Endothelial cell of umbilical vein (primary cell): Measurements from ENCODE around the gene SCN5A. TPM values are rescaled to one million over a fixed set of nuclear protein-coding genes. Genes with fewer than 3 reads are reported as not detected.

Experiments
- BruUV-seq: library from RNA; stranded (reverse); fragments of 400-500 nt; replicated peaks from 2 replicates; lab custom pipeline; 2021; lab: Mats Ljungman, UMichigan
- CTCF ChIA-PET: fragments of 300-600, 350-600 bp; sonication (Branson Sonifier 250); formaldehyde crosslinking; loops from one replicate; lab custom pipeline; 2021; ENCODE audit warnings: antibody characterized with exemption, inconsistent platforms; lab: Charles Lee
- POLR2A ChIA-PET: fragments of 300-600, 350-600 bp; sonication (Branson Sonifier 250); formaldehyde crosslinking; loops from one replicate; lab custom pipeline; 2021; ENCODE audit warnings: antibody characterized with exemption, inconsistent platforms; lab: Charles Lee
- DNase-seq: peaks from one replicate; pipeline ENCODE4 v3.0.0-alpha.2; 2011; ENCODE audit warnings: low read depth, low spot score
- FAIRE-seq: peaks from 2 replicates; lab custom pipeline; 2011; peaks lifted over from hg19 to GRCh38; lab: Jason Lieb, UNC
- H2AFZ ChIP-seq: 2 replicates; pipeline ENCODE4 v1.6.0; 2012; ENCODE audit warnings: low read depth, low read length, control low read depth, inconsistent platforms
- H3K27ac ChIP-seq: 2 replicates; pipeline ENCODE4 v1.5.1; 2011; ENCODE audit warnings: low read depth, mild to moderate bottlenecking, control low read depth, low read length, moderate library complexity; ENCODE audit not compliant: insufficient read depth
- H3K27me3 ChIP-seq, 2 experiments: 2 replicates each; pipeline versions ENCODE4 v1.6.0 to v1.6.1; 2011; ENCODE audit warnings: low read length in 2 of 2, mixed read lengths in 1 of 2; ENCODE audit not compliant: control insufficient read depth in 2 of 2, insufficient read depth in 2 of 2
- H3K36me3 ChIP-seq, 2 experiments: 2 replicates in 1 of 2; 3 replicates in 1 of 2; pipeline ENCODE4 v1.5.1; 2011; ENCODE audit warnings: low read length in 2 of 2, mild to moderate bottlenecking in 1 of 2, moderate library complexity in 1 of 2; ENCODE audit not compliant: control insufficient read depth in 2 of 2, insufficient read depth in 2 of 2; ENCODE audit errors: extremely low read depth in 1 of 2
- H3K4me1 ChIP-seq: 3 replicates; pipeline ENCODE4 v1.5.1; 2011; ENCODE audit warnings: mild to moderate bottlenecking, low read length; ENCODE audit not compliant: control insufficient read depth, insufficient read depth; ENCODE audit errors: extremely low read depth
- H3K4me2 ChIP-seq: 2 replicates; pipeline ENCODE4 v1.6.1; 2011; ENCODE audit warnings: low read length, control low read depth, mixed read lengths; ENCODE audit not compliant: insufficient read depth
- H3K4me3 ChIP-seq, 3 experiments: fragments of 200-600 bp in 1 of 3; sonication (generic), shearing (Covaris generic) in 1 of 3; replicated peaks in 1 of 3; 2 replicates each; pipeline ENCODE4 v1.5.1; 2011 to 2016; ENCODE audit warnings: control low read depth in 3 of 3, low read length in 3 of 3, mild to moderate bottlenecking in 2 of 3, inconsistent platforms in 1 of 3, low read depth in 1 of 3, moderate library complexity in 1 of 3; ENCODE audit not compliant: insufficient read depth in 1 of 3
- H3K79me2 ChIP-seq: 2 replicates; pipeline ENCODE4 v1.6.0; 2012; ENCODE audit warnings: low read length, inconsistent platforms; ENCODE audit not compliant: control insufficient read depth, insufficient read depth
- H3K9ac ChIP-seq: replicated peaks from 2 replicates; pipeline ENCODE3; 2011; ENCODE audit warnings: low read length, control low read depth; ENCODE audit not compliant: insufficient read depth; ENCODE audit errors: extremely low read depth
- H3K9me1 ChIP-seq: replicated peaks from 3 replicates; pipeline ENCODE4 v1.6.0; 2011; ENCODE audit warnings: mild to moderate bottlenecking, low read length; ENCODE audit not compliant: control insufficient read depth, insufficient read depth; ENCODE audit errors: extremely low read depth
- H3K9me3 ChIP-seq: replicated peaks from 2 replicates; pipeline ENCODE4 v1.5.1; 2012; ENCODE audit warnings: low read length, inconsistent platforms; ENCODE audit not compliant: control insufficient read depth, insufficient read depth
- H4K20me1 ChIP-seq: replicated peaks from 2 replicates; pipeline ENCODE3; 2011; ENCODE audit warnings: mild to moderate bottlenecking, low read length; ENCODE audit not compliant: control insufficient read depth, insufficient read depth; ENCODE audit errors: extremely low read depth
- EZH2 ChIP-seq: IDR thresholded peaks from 2 replicates; pipeline ENCODE4 v1.6.1; 2012; ENCODE audit warnings: borderline replicate concordance, low read depth, mild to moderate bottlenecking, moderate library complexity, low read length, inconsistent platforms; ENCODE audit not compliant: severe bottlenecking
- FOS ChIP-seq: IDR thresholded peaks from 2 replicates; pipeline ENCODE4 v1.6.1; 2011; ENCODE audit warnings: mild to moderate bottlenecking, low read length, moderate library complexity, borderline replicate concordance; ENCODE audit not compliant: insufficient read depth
- GATA2 ChIP-seq: IDR thresholded peaks from 2 replicates; pipeline ENCODE4 v1.7.0; 2011; ENCODE audit warnings: low read depth, mild to moderate bottlenecking, moderate library complexity, mixed read lengths, low read length; ENCODE audit not compliant: insufficient read length, insufficient read depth
- JUN ChIP-seq: IDR thresholded peaks from 2 replicates; pipeline ENCODE4 v1.6.1; 2011; ENCODE audit warnings: borderline replicate concordance, low read depth; ENCODE audit not compliant: insufficient read length, insufficient read depth
- MYC ChIP-seq: IDR thresholded peaks from one replicate; pipeline ENCODE4 v1.6.1; 2011; ENCODE audit warnings: mild to moderate bottlenecking, low read depth, low read length
- POLR2A ChIP-seq: IDR thresholded peaks from 2 replicates; pipeline ENCODE4 v1.6.1; 2012; ENCODE audit warnings: low read depth, mild to moderate bottlenecking, control low read depth, low read length
- POLR2AphosphoS5 ChIP-seq: IDR thresholded peaks from 2 replicates; pipeline ENCODE4 v1.6.1; 2012; ENCODE audit warnings: low read depth, mild to moderate bottlenecking, control low read depth, low read length, moderate library complexity; ENCODE audit not compliant: insufficient read depth
- dilution Hi-C: fragments of 300-500 bp; cut with MboI; formaldehyde crosslinking; loops from one replicate; pipeline ENCODE4 v1.15.0; 2019; ENCODE audit warnings: low sequenced_read_pairs; ENCODE audit not compliant: extremely low pct_ligation_motif_present
- intact Hi-C: fragments of 100-400 bp; cut with micrococcal nuclease; formaldehyde crosslinking; loops from one replicate; pipeline ENCODE4 v1.10.0; 2022
- polyA plus RNA-seq, 4 experiments: library from polyadenylated mRNA; depleted of rRNA in 3 of 4; stranded (reverse) in 3 of 4; unstranded in 1 of 4; fragments of >200 nt; gene quantifications; 2 replicates each; pipeline versions ENCODE4 v1.2.1 to v1.2.3, GENCODE V29; 2011 to 2012; ENCODE audit warnings: missing spikeins in 1 of 4
- total RNA-seq: library from RNA; stranded (reverse); gene quantifications from 2 replicates; pipeline ENCODE4 v1.2.3, GENCODE V29; 2021
- TF ChIP-seq, protein P1 (sequence below), 2 donors: IDR thresholded peaks; 1 replicate in 1 of 2; 2 replicates in 1 of 2; pipeline ENCODE4 v1.5.1; 2011; ENCODE audit warnings: low read length in 2 of 2, mild to moderate bottlenecking in 2 of 2, moderate library complexity in 2 of 2, control low read depth in 1 of 2, inconsistent platforms in 1 of 2, low read depth in 1 of 2; ENCODE audit not compliant: insufficient read depth in 1 of 2; ENCODE audit errors: extremely low read depth in 1 of 2
- TF ChIP-seq, protein P2 (sequence below): IDR thresholded peaks from 2 replicates; pipeline ENCODE4 v1.6.1; 2011; ENCODE audit not compliant: insufficient read depth, insufficient read length

SCN5A gene
- total and polyA plus RNA-seq, 2 donors (not counting 3 experiments of a cell fraction or from before 2014, with no cell fraction given): 2.7 to 20.0 TPM

DNA sequence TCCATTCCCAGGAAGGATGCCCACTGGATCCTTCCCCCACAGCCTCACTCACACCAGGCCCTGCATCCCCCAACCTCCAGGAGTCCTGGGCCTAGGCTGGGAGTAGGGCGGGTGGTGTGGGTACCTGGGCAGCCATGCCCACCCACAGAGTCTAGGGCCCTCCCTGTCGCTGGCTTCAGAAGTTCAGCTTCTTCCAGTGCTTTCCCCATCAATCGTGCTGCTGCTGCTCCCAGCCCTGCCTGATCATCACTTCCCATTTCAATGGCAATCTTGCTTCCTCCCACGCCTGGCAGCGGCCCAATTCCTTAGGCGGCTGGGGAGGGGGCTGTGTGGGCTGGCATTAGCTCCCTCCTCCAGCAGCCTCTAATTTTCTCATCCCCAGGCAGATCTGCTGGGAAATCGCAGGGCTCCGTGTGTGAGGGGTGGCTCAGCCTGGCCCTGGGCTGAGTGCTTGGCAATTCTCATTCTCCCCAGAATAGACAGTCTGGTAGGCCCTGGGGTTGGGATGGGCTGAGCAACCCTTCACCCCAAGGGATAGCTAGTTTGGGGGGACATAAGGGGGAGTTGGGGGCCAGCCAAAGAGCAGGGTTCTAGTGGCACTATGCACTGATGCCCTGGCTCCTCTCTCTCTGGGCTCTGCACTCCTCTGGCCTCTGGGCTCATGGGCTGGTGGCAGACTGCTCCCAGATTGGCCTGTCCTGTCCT is 66.4 kb downstream of the SCN5A start:
- H3K4me2 ChIP-seq: no peak overlapping the region
- TF ChIP-seq FOS: no peak
- TF ChIP-seq, protein P1, sequence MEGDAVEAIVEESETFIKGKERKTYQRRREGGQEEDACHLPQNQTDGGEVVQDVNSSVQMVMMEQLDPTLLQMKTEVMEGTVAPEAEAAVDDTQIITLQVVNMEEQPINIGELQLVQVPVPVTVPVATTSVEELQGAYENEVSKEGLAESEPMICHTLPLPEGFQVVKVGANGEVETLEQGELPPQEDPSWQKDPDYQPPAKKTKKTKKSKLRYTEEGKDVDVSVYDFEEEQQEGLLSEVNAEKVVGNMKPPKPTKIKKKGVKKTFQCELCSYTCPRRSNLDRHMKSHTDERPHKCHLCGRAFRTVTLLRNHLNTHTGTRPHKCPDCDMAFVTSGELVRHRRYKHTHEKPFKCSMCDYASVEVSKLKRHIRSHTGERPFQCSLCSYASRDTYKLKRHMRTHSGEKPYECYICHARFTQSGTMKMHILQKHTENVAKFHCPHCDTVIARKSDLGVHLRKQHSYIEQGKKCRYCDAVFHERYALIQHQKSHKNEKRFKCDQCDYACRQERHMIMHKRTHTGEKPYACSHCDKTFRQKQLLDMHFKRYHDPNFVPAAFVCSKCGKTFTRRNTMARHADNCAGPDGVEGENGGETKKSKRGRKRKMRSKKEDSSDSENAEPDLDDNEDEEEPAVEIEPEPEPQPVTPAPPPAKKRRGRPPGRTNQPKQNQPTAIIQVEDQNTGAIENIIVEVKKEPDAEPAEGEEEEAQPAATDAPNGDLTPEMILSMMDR (IDR thresholded peaks at IDR 0.05; ENCODE audit: extremely low read depth in 1 of 2, insufficient read depth in 1 of 2, low read depth in 1 of 2, low read length in 2 of 2): no peak
- TF ChIP-seq POLR2A: no peak
- no peak for TF ChIP-seq MYC
- no peak for TF ChIP-seq GATA2
- no peaks in the 10 kb centered on the region for H3K9me3 ChIP-seq
- intact Hi-C loops (no loop called here), dilution Hi-C loops (no loop called here)
- no peaks in the 10 kb centered on the region for H3K4me1 ChIP-seq
- FAIRE-seq (no peak), DNase-seq (no peak)
- H3K27ac ChIP-seq: no peak overlapping the region
- no peak overlapping the region for H3K4me3 ChIP-seq
- no peaks in the 10 kb centered on the region for H4K20me1 ChIP-seq
- no peaks in the 10 kb centered on the region for H3K36me3 ChIP-seq
- no peak overlapping the region for H3K9ac ChIP-seq
- ChIA-PET POLR2A (no interaction called here), CTCF (interaction anchor here (1.4 kb wide), 1 partner anchor 12 kb away, joined by 4 read pairs; no protein-coding TSS in a partner anchor)
- no peak overlapping the region for H2AFZ ChIP-seq
- BruUV-seq: no TSS peak
- H3K9me1 ChIP-seq: no peaks in the 10 kb centered on the region
- H3K79me2 ChIP-seq: no peaks in the 10 kb centered on the region
- no peaks in the 10 kb centered on the region for H3K27me3 ChIP-seq

DNA sequence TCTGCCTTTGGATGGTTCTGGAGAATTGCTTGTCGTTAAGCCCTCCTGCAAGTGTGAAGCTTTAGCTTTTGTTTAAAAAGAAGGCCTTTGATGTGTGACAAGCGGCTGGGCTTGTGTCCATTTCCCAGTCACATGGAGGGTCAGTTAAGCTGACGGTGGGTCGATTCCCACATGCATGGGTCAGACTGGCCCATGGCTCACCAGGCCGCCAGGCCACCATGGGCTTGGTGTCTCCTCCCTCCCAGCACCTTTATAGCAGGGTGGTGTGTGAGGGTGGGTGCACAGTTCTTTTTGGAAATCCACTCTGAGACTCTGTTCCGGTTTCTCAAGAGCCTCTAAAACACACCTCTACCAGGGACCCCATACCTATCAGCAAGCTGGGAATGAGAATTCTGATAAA is 67.2 kb downstream of the SCN5A start:
- FAIRE-seq (no peak), DNase-seq (no peak)
- no TSS peak for BruUV-seq
- no peaks in the 10 kb centered on the region for H3K36me3 ChIP-seq
- no peak overlapping the region for H3K9ac ChIP-seq
- ChIA-PET POLR2A (no interaction called here), CTCF (interaction anchor here (0.9 to 1.4 kb wide), 2 partner anchors 13 to 61 kb away, joined by 3 to 4 read pairs; no protein-coding TSS in a partner anchor)
- intact Hi-C loops: no loop called here
- H4K20me1 ChIP-seq: no peaks in the 10 kb centered on the region
- no peaks in the 10 kb centered on the region for H3K27me3 ChIP-seq
- no peak overlapping the region for H2AFZ ChIP-seq
- H3K9me3 ChIP-seq: no peaks in the 10 kb centered on the region
- H3K9me1 ChIP-seq: no peaks in the 10 kb centered on the region
- no peak overlapping the region for H3K4me2 ChIP-seq
- H3K79me2 ChIP-seq: no peaks in the 10 kb centered on the region
- dilution Hi-C loops: no loop called here
- no peak overlapping the region for H3K27ac ChIP-seq
- H3K4me1 ChIP-seq: no peaks in the 10 kb centered on the region
- H3K4me3 ChIP-seq: no peak overlapping the region
- no peak for TF ChIP-seq GATA2
- no peak for TF ChIP-seq MYC
- no peak for TF ChIP-seq JUN
- no peak for TF ChIP-seq POLR2A
- TF ChIP-seq EZH2: no peak
- TF ChIP-seq, protein P2, sequence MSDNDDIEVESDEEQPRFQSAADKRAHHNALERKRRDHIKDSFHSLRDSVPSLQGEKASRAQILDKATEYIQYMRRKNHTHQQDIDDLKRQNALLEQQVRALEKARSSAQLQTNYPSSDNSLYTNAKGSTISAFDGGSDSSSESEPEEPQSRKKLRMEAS: no peak
- no peak for TF ChIP-seq POLR2AphosphoS5
- TF ChIP-seq FOS: no peak
- TF ChIP-seq, protein P1 (IDR thresholded peaks at IDR 0.05; ENCODE audit: extremely low read depth in 1 of 2, insufficient read depth in 1 of 2, low read depth in 1 of 2, low read length in 2 of 2): no peak
